HCT116 (cell line): ENCODE measurements around the gene U2AF1L4. TPM values are rescaled to one million over a fixed set of nuclear protein-coding genes. Genes with fewer than 3 reads are reported as not detected.

Experiments used
- ATAC-seq: fragments of 200-7000 bp; cut with Tn5 transposase; 2 replicates; pipeline ENCODE4 v1.9.1; 2020; ENCODE audit warnings: mild to moderate bottlenecking, moderate library complexity
- BruUV-seq: library from RNA; stranded (reverse); fragments of 400-500 nt; replicated peaks from 2 replicates; lab custom pipeline; 2021; lab: Mats Ljungman, UMichigan
- CTCF ChIA-PET: fragments of 300-600 bp; sonication (Branson Sonifier 250); formaldehyde crosslinking; loops from one replicate; lab custom pipeline; 2021; ENCODE audit warnings: antibody characterized with exemption; lab: Charles Lee
- POLR2A ChIA-PET: fragments of 300-600, 350-600 bp; sonication (Branson Sonifier 250); formaldehyde crosslinking; loops from one replicate; lab custom pipeline; 2021; ENCODE audit warnings: antibody characterized with exemption; lab: Charles Lee
- RAD21 ChIA-PET, 2 experiments: fragments of 300-600 bp; sonication (Branson Sonifier 250); formaldehyde crosslinking; loops; one replicate each; lab custom pipeline; 2023; ENCODE audit warnings: low total read pairs in 2 of 2; ENCODE audit not compliant: uncharacterized antibody in 2 of 2, unreplicated experiment in 2 of 2, low non-redundant PET in 1 of 2; lab: Charles Lee
- DNase-seq: peaks from one replicate; pipeline ENCODE4 v3.0.0-alpha.2; 2010; ENCODE audit warnings: low read depth, low spot score
- H2AFZ ChIP-seq: fragments of 200-600 bp; shearing (Covaris generic), sonication (generic); 2 replicates; pipeline ENCODE4 v1.6.1; 2017; ENCODE audit warnings: low read depth, mixed run types, mixed read lengths, antibody characterized with exemption, low read length; ENCODE audit not compliant: poor library complexity, severe bottlenecking
- H3K27ac ChIP-seq: 2 replicates; pipeline ENCODE4 v1.5.1; 2012; ENCODE audit warnings: low read depth, low read length
- H3K27me3 ChIP-seq: fragments of 200-600 bp; sonication (generic); 2 replicates; pipeline ENCODE4 v1.6.1; 2016; ENCODE audit warnings: mixed run types, low read length, mixed read lengths; ENCODE audit not compliant: insufficient read depth
- H3K36me3 ChIP-seq, 2 experiments: fragments of 200-500 bp in 1 of 2; fragments of 200-600 bp in 1 of 2; sonication (Bioruptor generic) in 1 of 2; sonication (generic) in 1 of 2; 2 replicates each; pipeline versions ENCODE4 v1.5.1 to v1.6.1; 2014 to 2016; ENCODE audit warnings: low read length in 2 of 2, inconsistent platforms in 1 of 2, mixed read lengths in 1 of 2, mixed run types in 1 of 2; ENCODE audit not compliant: insufficient read depth in 2 of 2, control insufficient read depth in 1 of 2
- H3K4me1 ChIP-seq, 2 experiments: fragments of 200-600 bp in 1 of 2; sonication (generic) in 1 of 2; 2 replicates each; pipeline versions ENCODE4 v1.5.1 to v1.6.1; 2012 to 2017; ENCODE audit warnings: low read length in 2 of 2, inconsistent platforms in 1 of 2, mild to moderate bottlenecking in 1 of 2, mixed read lengths in 1 of 2, mixed run types in 1 of 2, moderate library complexity in 1 of 2; ENCODE audit not compliant: insufficient read depth in 2 of 2, control insufficient read depth in 1 of 2
- H3K4me2 ChIP-seq: fragments of 200-600 bp; sonication (generic); 2 replicates; pipeline ENCODE4 v1.6.1; 2017; ENCODE audit warnings: mixed run types, low read length, mixed read lengths
- H3K4me3 ChIP-seq, 2 experiments: fragments of 200-600 bp in 1 of 2; sonication (generic) in 1 of 2; replicated peaks in 1 of 2; 2 replicates each; pipeline ENCODE4 v1.5.1; 2011 to 2016; ENCODE audit warnings: low read length in 2 of 2, control low read depth in 1 of 2, low read depth in 1 of 2, mild to moderate bottlenecking in 1 of 2, mixed read lengths in 1 of 2, mixed run types in 1 of 2
- H3K79me2 ChIP-seq: fragments of 200-600 bp; sonication (generic); 2 replicates; pipeline ENCODE4 v1.6.1; 2017; ENCODE audit warnings: mild to moderate bottlenecking, mixed run types, low read length, moderate library complexity, mixed read lengths; ENCODE audit not compliant: insufficient read depth
- H3K9ac ChIP-seq: fragments of 200-600 bp; sonication (generic); 2 replicates; pipeline ENCODE4 v1.6.1; 2016; ENCODE audit warnings: low read length, mixed read lengths
- H3K9me2 ChIP-seq: fragments of 200-600 bp; sonication (generic), shearing (Covaris generic); 2 replicates; pipeline ENCODE4 v1.6.1; 2017; ENCODE audit warnings: mixed run types, mild to moderate bottlenecking, moderate library complexity; ENCODE audit not compliant: insufficient read depth
- H3K9me3 ChIP-seq, 2 experiments: fragments of 200-500 bp in 1 of 2; fragments of 200-600 bp in 1 of 2; sonication (Bioruptor generic) in 1 of 2; sonication (generic) in 1 of 2; 2 replicates each; pipeline ENCODE4 v1.6.1; 2014 to 2017; ENCODE audit warnings: low read length in 2 of 2, mixed read lengths in 2 of 2, inconsistent platforms in 1 of 2, low read depth in 1 of 2, mild to moderate bottlenecking in 1 of 2, mixed run types in 1 of 2, moderate library complexity in 1 of 2; ENCODE audit not compliant: control insufficient read depth in 1 of 2, insufficient read depth in 1 of 2
- H4K20me1 ChIP-seq: fragments of 200-600 bp; sonication (generic), shearing (Covaris generic); 2 replicates; pipeline ENCODE4 v1.6.1; 2017; ENCODE audit warnings: mixed run types, mild to moderate bottlenecking, moderate library complexity; ENCODE audit not compliant: insufficient read depth
- CBX3 ChIP-seq: IDR thresholded peaks from 2 replicates; pipeline ENCODE4 v1.6.1; 2012; ENCODE audit warnings: low read depth
- EGR1 ChIP-seq: IDR thresholded peaks from 2 replicates; pipeline ENCODE4 v1.6.1; 2012; ENCODE audit warnings: low read depth
- ELF1 ChIP-seq: IDR thresholded peaks from 2 replicates; pipeline ENCODE4 v1.6.1; 2012; ENCODE audit warnings: low read depth, borderline replicate concordance
- EZH2phosphoT487 ChIP-seq: fragments of 200-600 bp; IDR thresholded peaks from 2 replicates; pipeline ENCODE4 v1.6.1; 2018; ENCODE audit warnings: antibody characterized with exemption, borderline replicate concordance
- JUND ChIP-seq: IDR thresholded peaks from 2 replicates; pipeline ENCODE4 v1.6.1; 2012
- POLR2AphosphoS5 ChIP-seq: IDR thresholded peaks from 2 replicates; pipeline ENCODE4 v1.6.1; 2011; ENCODE audit warnings: mild to moderate bottlenecking, low read depth, low read length, moderate library complexity
- TCF7L2 ChIP-seq: IDR thresholded peaks from 2 replicates; pipeline ENCODE4 v1.7.0; 2011; ENCODE audit warnings: borderline replicate concordance, inconsistent platforms; ENCODE audit not compliant: insufficient read depth, insufficient read length; ENCODE audit errors: extremely low read depth
- YY1 ChIP-seq: IDR thresholded peaks from 2 replicates; pipeline ENCODE4 v1.6.1; 2011; ENCODE audit warnings: low read length, low read depth, moderate library complexity, mild to moderate bottlenecking; ENCODE audit not compliant: insufficient replicate concordance; ENCODE audit errors: extremely low read depth
- ZNF274 ChIP-seq: fragments of 200-500 bp; sonication (Bioruptor generic); IDR thresholded peaks from 2 replicates; pipeline ENCODE4 v1.6.1; 2014; ENCODE audit warnings: mild to moderate bottlenecking, low read depth, low read length, inconsistent platforms
- intact Hi-C: fragments of 100-400 bp; cut with micrococcal nuclease; formaldehyde crosslinking; loops from 2 replicates; pipeline ENCODE4 v1.10.0; 2022
- total RNA-seq: library from RNA; stranded (reverse); gene quantifications from one replicate; pipeline ENCODE4 v1.2.1, GENCODE V29; 2021; ENCODE audit not compliant: unreplicated experiment
- TF ChIP-seq, protein P1 (sequence below): IDR thresholded peaks from 2 replicates; pipeline ENCODE4 v1.6.1; 2012; ENCODE audit warnings: low read depth
- TF ChIP-seq, protein P2 (sequence below): IDR thresholded peaks from 2 replicates; pipeline ENCODE4 v1.6.1; 2012

Gene U2AF1L4
- total RNA-seq, 1 experiment from 2014 or later, result 15.6 TPM

DNA sequence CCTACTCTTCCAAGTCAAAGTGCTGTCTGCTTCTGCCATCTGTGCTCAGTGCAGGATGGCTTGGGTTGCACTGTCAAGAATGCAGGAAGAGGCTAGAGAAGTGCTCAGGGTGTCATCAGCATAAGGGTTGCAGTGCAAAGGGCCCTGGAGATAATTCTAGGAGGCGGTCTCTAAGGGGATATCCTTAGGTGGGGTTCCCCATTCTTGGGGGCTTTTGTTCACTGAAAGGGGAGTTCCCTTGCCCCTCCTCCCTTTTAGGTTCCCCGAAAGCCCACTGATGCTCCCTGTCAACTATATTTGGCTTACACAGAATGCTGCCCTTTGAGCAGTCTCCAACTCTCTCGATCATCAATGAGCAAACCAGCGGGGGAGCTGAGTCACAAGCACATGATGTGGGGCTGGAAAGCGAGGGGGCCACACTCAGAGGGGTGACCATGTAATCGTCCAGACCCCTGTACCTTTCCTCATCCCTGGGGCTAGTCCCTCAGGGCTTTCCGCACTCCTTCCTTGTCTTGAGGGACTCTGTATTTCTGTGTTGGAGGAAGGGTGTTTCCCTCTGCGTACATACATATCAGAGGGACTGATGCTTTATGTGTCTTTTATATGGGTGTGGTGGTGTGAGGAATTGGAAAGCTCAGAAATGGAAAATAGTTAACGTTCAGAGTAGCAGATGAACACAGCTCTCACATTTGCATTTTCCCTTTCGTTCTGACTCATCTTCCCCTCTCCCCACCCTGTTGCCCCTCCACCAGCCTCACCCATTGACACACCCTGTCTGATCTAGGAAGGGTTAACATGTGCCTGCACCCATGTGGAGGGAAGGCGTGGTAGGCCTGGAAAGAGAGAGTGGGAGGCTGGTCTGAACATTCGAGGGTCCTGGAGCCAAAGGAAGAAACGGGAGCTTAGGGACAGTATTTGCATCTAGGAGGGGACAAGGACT is 34.2 kb downstream of the U2AF1L4 start:
- TF ChIP-seq, protein P1, sequence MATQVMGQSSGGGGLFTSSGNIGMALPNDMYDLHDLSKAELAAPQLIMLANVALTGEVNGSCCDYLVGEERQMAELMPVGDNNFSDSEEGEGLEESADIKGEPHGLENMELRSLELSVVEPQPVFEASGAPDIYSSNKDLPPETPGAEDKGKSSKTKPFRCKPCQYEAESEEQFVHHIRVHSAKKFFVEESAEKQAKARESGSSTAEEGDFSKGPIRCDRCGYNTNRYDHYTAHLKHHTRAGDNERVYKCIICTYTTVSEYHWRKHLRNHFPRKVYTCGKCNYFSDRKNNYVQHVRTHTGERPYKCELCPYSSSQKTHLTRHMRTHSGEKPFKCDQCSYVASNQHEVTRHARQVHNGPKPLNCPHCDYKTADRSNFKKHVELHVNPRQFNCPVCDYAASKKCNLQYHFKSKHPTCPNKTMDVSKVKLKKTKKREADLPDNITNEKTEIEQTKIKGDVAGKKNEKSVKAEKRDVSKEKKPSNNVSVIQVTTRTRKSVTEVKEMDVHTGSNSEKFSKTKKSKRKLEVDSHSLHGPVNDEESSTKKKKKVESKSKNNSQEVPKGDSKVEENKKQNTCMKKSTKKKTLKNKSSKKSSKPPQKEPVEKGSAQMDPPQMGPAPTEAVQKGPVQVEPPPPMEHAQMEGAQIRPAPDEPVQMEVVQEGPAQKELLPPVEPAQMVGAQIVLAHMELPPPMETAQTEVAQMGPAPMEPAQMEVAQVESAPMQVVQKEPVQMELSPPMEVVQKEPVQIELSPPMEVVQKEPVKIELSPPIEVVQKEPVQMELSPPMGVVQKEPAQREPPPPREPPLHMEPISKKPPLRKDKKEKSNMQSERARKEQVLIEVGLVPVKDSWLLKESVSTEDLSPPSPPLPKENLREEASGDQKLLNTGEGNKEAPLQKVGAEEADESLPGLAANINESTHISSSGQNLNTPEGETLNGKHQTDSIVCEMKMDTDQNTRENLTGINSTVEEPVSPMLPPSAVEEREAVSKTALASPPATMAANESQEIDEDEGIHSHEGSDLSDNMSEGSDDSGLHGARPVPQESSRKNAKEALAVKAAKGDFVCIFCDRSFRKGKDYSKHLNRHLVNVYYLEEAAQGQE, result no peak
- TF ChIP-seq EZH2phosphoT487 (no peak), JUND (no peak), ZNF274 (no peak), CBX3 (no peak), ELF1 (no peak), POLR2AphosphoS5 (no peak), EGR1 (no peak), TCF7L2 (no peak), YY1 (no peak)
- TF ChIP-seq, protein P2, sequence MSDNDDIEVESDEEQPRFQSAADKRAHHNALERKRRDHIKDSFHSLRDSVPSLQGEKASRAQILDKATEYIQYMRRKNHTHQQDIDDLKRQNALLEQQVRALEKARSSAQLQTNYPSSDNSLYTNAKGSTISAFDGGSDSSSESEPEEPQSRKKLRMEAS, result no peak
- POLR2A ChIA-PET, result interaction anchor here (1.2 kb wide), 1 partner anchor 37 kb away, joined by 3 read pairs; the partner anchor contains the start of gene LIN37
- Histone ChIP-seq H4K20me1 (no peaks in the 10 kb centered on the region), H3K36me3 (no peaks in the 10 kb centered on the region), H2AFZ (no peak overlapping the region), H3K27ac (no peak overlapping the region), H3K9me2 (no peaks in the 10 kb centered on the region), H3K9me3 (no peaks in the 10 kb centered on the region), H3K4me1 (peaks cover 7 to 22% of the 10 kb centered on the region in 2 experiments; a peak in 3 of 4 replicates), H3K9ac (no peak overlapping the region), H3K27me3 (no peaks in the 10 kb centered on the region), H3K4me2 (no peak overlapping the region), H3K4me3 (no peak overlapping the region), H3K79me2 (peaks cover 5% of the 10 kb centered on the region; the same call in 1 of the 2 replicates)
- ATAC-seq (no peak), DNase-seq (no peak)
- intact Hi-C loops, result loop anchor here (10.0 kb wide), 1 partner anchor 356 kb away; the partner anchor contains the start of gene FFAR3
- RAD21 ChIA-PET, result no interaction called here
- CTCF ChIA-PET, result interaction anchor here (0.6 to 1.6 kb wide), 3 partner anchors 14 to 109 kb away, joined by 3 to 4 read pairs (median 4); no protein-coding TSS in a partner anchor
- no TSS peak for BruUV-seq
